KMS-11 (cell line): Measurements from ENCODE around the gene TTC39A.

Source experiments
- H2AFZ ChIP-seq: fragments of 200-600 bp; sonication (generic); 2 replicates; pipeline ENCODE4 v1.6.1; 2016; ENCODE audit warnings: antibody characterized with exemption, mixed run types, low read depth
- H3K27ac ChIP-seq: fragments of 200-600 bp; sonication (generic); 2 replicates; pipeline ENCODE4 v1.6.1; 2016; ENCODE audit warnings: mild to moderate bottlenecking, mixed run types
- H3K27me3 ChIP-seq: fragments of 200-600 bp; sonication (generic); 2 replicates; pipeline ENCODE4 v1.6.1; 2017; ENCODE audit warnings: mild to moderate bottlenecking, low read depth, mixed run types, moderate library complexity; ENCODE audit not compliant: insufficient read depth
- H3K36me3 ChIP-seq: fragments of 200-600 bp; sonication (generic); 2 replicates; pipeline ENCODE4 v1.6.1; 2017; ENCODE audit warnings: mild to moderate bottlenecking, mixed run types; ENCODE audit not compliant: insufficient read depth
- H3K4me1 ChIP-seq: fragments of 200-600 bp; sonication (generic); 2 replicates; pipeline ENCODE4 v1.6.1; 2016; ENCODE audit warnings: mild to moderate bottlenecking, low read depth, mixed run types; ENCODE audit not compliant: poor library complexity, severe bottlenecking
- H3K4me2 ChIP-seq: fragments of 200-600 bp; sonication (generic); 2 replicates; pipeline ENCODE4 v1.7.0; 2016; ENCODE audit warnings: mild to moderate bottlenecking, mixed run types
- H3K4me3 ChIP-seq: fragments of 200-600 bp; sonication (generic); IDR thresholded peaks from 2 replicates; pipeline ENCODE4 v1.6.1; 2017; ENCODE audit warnings: low read depth, low read length, mixed read lengths; ENCODE audit not compliant: insufficient read depth
- H3K79me2 ChIP-seq: fragments of 200-600 bp; sonication (generic); 2 replicates; pipeline ENCODE4 v1.6.1; 2016; ENCODE audit warnings: low read depth, mixed run types; ENCODE audit not compliant: insufficient read depth
- H3K9ac ChIP-seq: fragments of 200-600 bp; sonication (generic); 2 replicates; pipeline ENCODE4 v1.6.1; 2016; ENCODE audit warnings: mild to moderate bottlenecking, mixed run types
- H4K20me1 ChIP-seq: fragments of 200-600 bp; sonication (generic); 2 replicates; pipeline ENCODE4 v1.6.1; 2016; ENCODE audit warnings: mild to moderate bottlenecking, mixed run types; ENCODE audit not compliant: insufficient read depth
- CTCF ChIP-seq: fragments of 200-600 bp; sonication (generic); conservative IDR thresholded peaks from 2 replicates; pipeline ENCODE4 v1.6.1; 2017; ENCODE audit warnings: low read depth, mild to moderate bottlenecking, antibody characterized with exemption, low read length, moderate library complexity, mixed read lengths

Gene TTC39A

GRCh38 chr1:51289676-51290488, 40.5 kb downstream of the TTC39A start:
- TF ChIP-seq CTCF, result no peak
- no peaks in the 10 kb centered on the region for H4K20me1 ChIP-seq
- H3K4me2 ChIP-seq, result no peak overlapping the region
- no peaks in the 10 kb centered on the region for H3K36me3 ChIP-seq
- no peak overlapping the region for H3K27ac ChIP-seq
- no peaks in the 10 kb centered on the region for H3K79me2 ChIP-seq
- no peaks in the 10 kb centered on the region for H3K27me3 ChIP-seq
- no peak overlapping the region for H3K4me3 ChIP-seq
- H3K4me1 ChIP-seq, result peaks cover 2% of the 10 kb centered on the region
- no peak overlapping the region for H2AFZ ChIP-seq
- H3K9ac ChIP-seq, result no peak overlapping the region

- Histone ChIP-seq H3K79me2 (no peaks in the 10 kb centered on the region), H3K4me3 (no peak overlapping the region), H2AFZ (no peak overlapping the region), H4K20me1 (no peaks in the 10 kb centered on the region), H3K9ac (no peak overlapping the region), H3K4me2 (no peak overlapping the region), H3K27ac (no peak overlapping the region), H3K36me3 (no peaks in the 10 kb centered on the region), H3K4me1 (peaks cover 11% of the 10 kb centered on the region), H3K27me3 (no peaks in the 10 kb centered on the region)
- TF ChIP-seq CTCF, result no peak
These were observed 41.8 kb downstream of the TTC39A start for GRCh38 chr1:51288578-51288977.

GRCh38 chr1:51287966-51288365, 42.4 kb downstream of the TTC39A start:
- H3K4me1 ChIP-seq, result peaks cover 11% of the 10 kb centered on the region
- H3K79me2 ChIP-seq, result no peaks in the 10 kb centered on the region
- H3K27ac ChIP-seq, result no peak overlapping the region
- H4K20me1 ChIP-seq, result no peaks in the 10 kb centered on the region
- H2AFZ ChIP-seq, result no peak overlapping the region
- no peak overlapping the region for H3K4me3 ChIP-seq
- no peak overlapping the region for H3K9ac ChIP-seq
- H3K4me2 ChIP-seq, result no peak overlapping the region
- TF ChIP-seq CTCF, result no peak
- H3K27me3 ChIP-seq, result no peaks in the 10 kb centered on the region
- H3K36me3 ChIP-seq, result no peaks in the 10 kb centered on the region

GRCh38 chr1:51285055-51285454, 45.3 kb downstream of the TTC39A start:
- Histone ChIP-seq H3K36me3 (no peaks in the 10 kb centered on the region), H2AFZ (no peak overlapping the region), H3K27ac (no peak overlapping the region), H3K4me2 (no peak overlapping the region), H3K4me3 (no peak overlapping the region), H4K20me1 (no peaks in the 10 kb centered on the region), H3K4me1 (peaks cover 11% of the 10 kb centered on the region), H3K79me2 (no peaks in the 10 kb centered on the region), H3K27me3 (no peaks in the 10 kb centered on the region), H3K9ac (no peak overlapping the region)
- no peak for TF ChIP-seq CTCF
